Type B pancreatic cell (in vitro differentiated cells): Measurements from ENCODE around the gene CDC14A. TPM values are rescaled to one million over a fixed set of nuclear protein-coding genes. Genes with fewer than 3 reads are reported as not detected.
"Not testable (repeated sequence)": the region's sequence is repeated elsewhere in the genome, so short reads cannot be mapped to it uniquely, and the experiment has no call there.

Experiments used
- DNase-seq: peaks from one replicate; pipeline ENCODE4 v3.0.0; 2021; ENCODE audit warnings: mixed read lengths; ENCODE audit not compliant: unreplicated experiment; ENCODE audit errors: extremely low spot score
- H3K27ac Mint-ChIP-seq: 2 replicates; pipeline ENCODE4 v1.8.0; 2021; ENCODE audit warnings: mild to moderate bottlenecking, mixed read lengths
- H3K27me3 Mint-ChIP-seq: 2 replicates; pipeline ENCODE4 v1.8.0; 2021; ENCODE audit warnings: mixed read lengths
- H3K36me3 Mint-ChIP-seq: 2 replicates; pipeline ENCODE4 v1.8.0; 2021; ENCODE audit warnings: mixed read lengths
- H3K4me1 Mint-ChIP-seq: one replicate; pipeline ENCODE4 v1.8.0; 2021; ENCODE audit warnings: mixed read lengths; ENCODE audit not compliant: unreplicated experiment
- H3K4me3 Mint-ChIP-seq: 2 replicates; pipeline ENCODE4 v1.8.0; 2021; ENCODE audit warnings: mild to moderate bottlenecking, mixed read lengths
- H3K9me3 Mint-ChIP-seq: 2 replicates; pipeline ENCODE4 v1.8.0; 2021; ENCODE audit warnings: mixed read lengths
- CTCF ChIP-seq: fragments of 200-600 bp; sonication (generic); conservative IDR thresholded peaks from 2 replicates; pipeline ENCODE4 v1.5.0; 2021; ENCODE audit warnings: antibody characterized with exemption, mild to moderate bottlenecking
- total RNA-seq: library from RNA; stranded (reverse); gene quantifications from 2 replicates; pipeline ENCODE4 v1.2.1, GENCODE V29; 2021; ENCODE audit warnings: low replicate concordance

Gene CDC14A
- total RNA-seq, 1 donor from 2014 or later, result 11.4 TPM

DNA sequence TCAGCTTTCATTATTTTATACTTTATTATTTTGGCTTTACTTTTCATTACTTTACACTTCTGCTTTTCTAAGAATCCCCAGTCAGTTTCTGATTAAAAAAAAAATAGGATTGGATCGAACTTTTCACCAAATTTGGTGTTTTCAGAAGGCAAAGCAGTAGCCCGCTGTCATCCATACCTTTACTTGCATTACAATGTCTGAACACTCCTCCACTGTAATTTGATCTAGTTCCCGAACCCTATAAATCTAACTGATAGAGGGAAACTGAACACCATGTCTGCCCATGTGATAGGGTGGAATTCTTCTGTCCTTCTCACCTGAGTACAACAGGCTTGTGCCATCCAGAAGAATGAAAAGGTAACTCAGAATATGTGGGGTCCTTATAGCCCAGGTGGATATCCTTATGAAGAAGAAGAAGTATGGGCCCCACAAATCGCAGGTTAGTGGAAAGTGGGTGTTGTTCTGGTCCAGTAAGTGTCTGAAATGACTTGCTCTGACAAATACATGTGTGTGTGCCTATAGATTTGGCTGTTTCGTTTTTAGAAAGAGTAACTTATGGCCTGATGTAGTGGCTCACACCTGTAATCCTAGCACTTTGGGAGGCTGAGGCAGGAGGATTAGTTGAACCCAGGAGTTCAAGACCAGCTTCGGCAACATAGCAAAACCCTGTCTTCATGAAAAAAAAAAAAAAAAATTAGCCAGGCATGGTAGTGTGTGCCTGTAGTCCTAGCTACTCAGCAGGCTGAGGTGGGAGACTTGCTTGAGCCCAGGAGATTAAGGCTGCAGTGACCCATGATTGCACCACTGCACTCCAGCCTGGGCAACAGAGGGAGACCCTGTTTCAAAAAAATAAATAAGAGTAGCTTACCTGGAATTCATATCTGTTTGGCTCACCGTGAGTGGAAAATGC is 26.6 kb upstream of the CDC14A start:
- H3K4me3 Mint-ChIP-seq, result no peak overlapping the region
- peaks cover 9% of the 10 kb centered on the region for H3K4me1 Mint-ChIP-seq

GRCh38 chr1:100326325-100326670 is 26.0 kb upstream of the CDC14A start:
- not testable (repeated sequence) for H3K36me3 Mint-ChIP-seq, H3K4me3 Mint-ChIP-seq, H3K9me3 Mint-ChIP-seq

More for the DNA sequence above, 26.6 kb upstream of the CDC14A start:
- no peak overlapping the region for H3K27ac Mint-ChIP-seq
- peaks cover 7% of the 10 kb centered on the region for H3K9me3 Mint-ChIP-seq
- no peaks in the 10 kb centered on the region for H3K27me3 Mint-ChIP-seq
- H3K36me3 Mint-ChIP-seq, result no peaks in the 10 kb centered on the region
- no peak for TF ChIP-seq CTCF
- no peak for DNase-seq

GRCh38 chr1:100328133-100328532 is 24.2 kb upstream of the CDC14A start:
- no peak overlapping the region for H3K4me3 Mint-ChIP-seq
- H3K27ac Mint-ChIP-seq, result no peak overlapping the region
- peaks cover 9% of the 10 kb centered on the region for H3K4me1 Mint-ChIP-seq
- TF ChIP-seq CTCF, result no peak
- no peak for DNase-seq
- no peaks in the 10 kb centered on the region for H3K36me3 Mint-ChIP-seq
- H3K27me3 Mint-ChIP-seq, result no peaks in the 10 kb centered on the region
- no peaks in the 10 kb centered on the region for H3K9me3 Mint-ChIP-seq

More at GRCh38 chr1:100326325-100326670, 26.0 kb upstream of the CDC14A start:
- DNase-seq, H3K4me1 Mint-ChIP-seq, H3K27ac Mint-ChIP-seq, H3K27me3 Mint-ChIP-seq: not testable (repeated sequence)

- not testable (repeated sequence) for H3K27me3 Mint-ChIP-seq, H3K4me1 Mint-ChIP-seq, H3K9me3 Mint-ChIP-seq, DNase-seq, H3K27ac Mint-ChIP-seq, H3K36me3 Mint-ChIP-seq, H3K4me3 Mint-ChIP-seq
Measured at GRCh38 chr1:100331146-100331545, 21.2 kb upstream of the CDC14A start.

GRCh38 chr1:100332331-100332730 is 20.0 kb upstream of the CDC14A start:
- H3K9me3 Mint-ChIP-seq, result no peaks in the 10 kb centered on the region
- H3K27ac Mint-ChIP-seq, result no peak overlapping the region
- DNase-seq, result no peak
- peaks cover 3% of the 10 kb centered on the region for H3K27me3 Mint-ChIP-seq
- H3K4me3 Mint-ChIP-seq, result no peak overlapping the region
- H3K36me3 Mint-ChIP-seq, result no peaks in the 10 kb centered on the region
- TF ChIP-seq CTCF, result no peak
- no peaks in the 10 kb centered on the region for H3K4me1 Mint-ChIP-seq

DNA sequence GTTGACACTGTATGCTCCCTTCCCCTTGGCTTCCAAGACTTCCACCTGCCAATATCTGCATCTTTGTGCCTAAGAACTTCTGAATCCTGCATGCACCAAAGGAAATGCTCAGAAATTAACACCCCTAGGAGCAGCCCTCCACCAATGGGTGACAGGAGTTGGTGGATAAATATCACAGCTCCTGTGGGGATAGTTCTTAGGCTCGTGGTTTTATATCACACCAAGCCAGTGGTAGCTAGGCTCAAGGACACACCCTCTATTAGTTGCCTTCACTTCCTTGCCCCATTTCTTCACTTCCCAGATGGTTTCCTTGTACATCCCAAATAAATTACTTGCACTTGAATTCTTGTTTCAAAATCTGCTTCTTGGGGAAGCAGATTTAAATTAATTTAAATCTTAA is 16.9 kb upstream of the CDC14A start:
- no peak overlapping the region for H3K4me3 Mint-ChIP-seq
- no peak for DNase-seq
- peaks cover 3% of the 10 kb centered on the region for H3K27me3 Mint-ChIP-seq
- H3K27ac Mint-ChIP-seq, result no peak overlapping the region
- no peaks in the 10 kb centered on the region for H3K9me3 Mint-ChIP-seq
- TF ChIP-seq CTCF, result no peak
- H3K4me1 Mint-ChIP-seq, result no peaks in the 10 kb centered on the region
- no peaks in the 10 kb centered on the region for H3K36me3 Mint-ChIP-seq

DNA sequence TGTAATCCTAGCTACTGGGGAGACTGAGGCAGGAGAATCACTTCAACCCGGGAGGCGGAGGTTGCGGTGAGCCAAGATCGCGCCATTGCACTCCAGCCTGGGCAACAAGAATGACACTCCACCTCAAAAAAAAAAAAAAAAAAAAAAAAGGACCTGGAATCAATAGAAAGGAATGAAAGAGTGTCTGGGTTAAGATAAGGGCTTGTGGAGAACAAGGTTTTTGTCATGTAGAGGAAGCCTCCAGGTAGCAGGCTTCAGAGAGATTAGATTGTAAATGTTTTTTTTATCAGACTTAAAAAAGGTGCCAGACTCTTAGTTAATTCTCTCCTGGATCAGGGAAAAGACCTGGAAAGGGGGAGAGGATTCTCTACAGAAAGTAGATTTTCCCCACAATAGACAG is 14.4 kb upstream of the CDC14A start:
- not testable (repeated sequence) for H3K4me1 Mint-ChIP-seq, H3K4me3 Mint-ChIP-seq, H3K9me3 Mint-ChIP-seq, H3K27me3 Mint-ChIP-seq, H3K27ac Mint-ChIP-seq, DNase-seq, H3K36me3 Mint-ChIP-seq

DNA sequence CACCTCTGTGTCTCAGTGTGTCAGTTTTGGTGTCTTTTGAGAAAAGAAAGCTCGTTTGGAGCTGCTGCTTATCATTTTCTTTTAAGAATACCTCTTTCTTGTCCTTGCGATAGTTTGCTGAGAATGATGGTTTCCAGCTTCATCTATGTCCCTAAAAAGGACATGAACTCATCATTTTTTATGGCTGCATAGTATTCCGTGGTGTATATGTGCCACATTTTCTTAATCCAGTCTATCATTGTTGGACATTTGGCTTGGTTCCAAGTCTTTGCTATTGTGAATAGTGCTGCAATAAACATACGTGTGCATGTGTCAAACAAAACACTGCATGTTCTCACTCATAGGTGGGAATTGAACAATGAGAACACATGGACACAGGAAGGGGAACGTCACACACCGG is 12.6 kb upstream of the CDC14A start:
- not testable (repeated sequence) for H3K4me3 Mint-ChIP-seq, H3K4me1 Mint-ChIP-seq, DNase-seq, H3K36me3 Mint-ChIP-seq, H3K9me3 Mint-ChIP-seq, H3K27ac Mint-ChIP-seq, H3K27me3 Mint-ChIP-seq
